ENCODE data around the gene ACAD10.

- TF ChIP-seq EZH2 (conservative IDR thresholded peaks at IDR 0.05; ENCODE audit: low read depth, low read length) (no peak), JUND (CRISPR knock-in tag; IDR thresholded peaks at IDR 0.05) (no peak), ZBTB8A (CRISPR knock-in tag; IDR thresholded peaks at IDR 0.05; ENCODE audit: borderline replicate concordance, low read depth) (no peak), POLR2A (IDR thresholded peaks at IDR 0.05; ENCODE audit: insufficient read depth in 1 of 2, low read depth in 2 of 2, low read length in 2 of 2) (no peak), MTERF4 (CRISPR knock-in tag; IDR thresholded peaks at IDR 0.05) (no peak), ZNF407 (CRISPR knock-in tag; IDR thresholded peaks at IDR 0.05; ENCODE audit: not compliant biosample characterization) (no peak), NFRKB (IDR thresholded peaks at IDR 0.05) (no peak), REST (IDR thresholded peaks at IDR 0.05; ENCODE audit: borderline replicate concordance in 1 of 2, low read depth in 1 of 2, low read length in 2 of 2) (no peak), ZFP36 (IDR thresholded peaks at IDR 0.05; ENCODE audit: borderline replicate concordance, low read depth, low read length, partially characterized antibody) (no peak)
Observed at GRCh38 chr12:111769599-111769998, 83.7 kb downstream of the ACAD10 start.

All from HepG2 (cell line).